HG03439 (cell line): ENCODE data around the gene TRIB2.

Experiments used
- ATAC-seq: cut with Tn5 transposase; IDR thresholded peaks from one replicate; pipeline ENCODE4 v1.9.1; 2021; ENCODE audit warnings: mild to moderate bottlenecking, moderate library complexity; ENCODE audit not compliant: unreplicated experiment

TRIB2 gene

DNA sequence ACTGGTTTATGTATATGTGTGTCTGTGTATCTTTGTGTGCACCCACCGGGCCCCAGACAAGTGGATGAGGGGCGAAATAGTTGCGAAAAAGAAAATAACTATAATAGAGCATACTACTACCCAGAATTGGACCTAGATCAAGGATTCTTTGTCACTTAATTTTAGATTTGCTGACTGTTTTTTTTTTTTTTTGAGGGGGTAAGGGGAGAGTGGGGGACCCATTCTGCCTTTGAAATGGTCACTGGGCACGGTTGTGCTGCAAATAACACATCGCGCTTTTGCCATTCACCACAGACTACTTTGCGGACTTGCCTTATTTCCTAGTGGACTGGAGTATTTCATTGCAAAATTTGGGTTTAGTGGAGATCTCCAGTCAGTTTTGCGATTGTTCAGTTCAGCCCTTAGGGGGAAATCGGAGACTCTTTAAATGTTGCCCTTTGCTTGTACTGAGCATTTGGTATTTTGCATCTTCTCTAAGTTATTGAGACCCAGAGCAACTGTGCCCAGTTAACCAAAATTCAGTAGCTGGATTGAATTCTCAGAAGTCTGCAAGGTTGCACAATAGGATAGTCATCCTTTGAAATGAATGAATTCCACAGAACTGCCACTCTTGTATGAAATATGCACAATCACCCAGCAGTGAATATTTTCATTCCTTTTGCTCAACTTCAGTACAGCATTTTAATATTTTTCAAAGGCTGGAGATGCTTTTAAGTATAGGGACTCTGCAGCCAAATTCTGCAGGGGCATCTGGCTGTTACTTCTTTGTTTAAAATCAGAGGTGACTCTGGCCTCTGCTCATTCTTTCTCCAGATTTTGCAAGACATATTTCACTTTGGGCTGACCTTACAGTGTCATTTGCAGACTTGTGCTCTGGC lies 2.9 kb downstream of the TRIB2 start:
- no peak for ATAC-seq

- no peak for ATAC-seq
These were observed 3.5 kb downstream of the TRIB2 start for GRCh38 chr2:12720278-12720620.

DNA sequence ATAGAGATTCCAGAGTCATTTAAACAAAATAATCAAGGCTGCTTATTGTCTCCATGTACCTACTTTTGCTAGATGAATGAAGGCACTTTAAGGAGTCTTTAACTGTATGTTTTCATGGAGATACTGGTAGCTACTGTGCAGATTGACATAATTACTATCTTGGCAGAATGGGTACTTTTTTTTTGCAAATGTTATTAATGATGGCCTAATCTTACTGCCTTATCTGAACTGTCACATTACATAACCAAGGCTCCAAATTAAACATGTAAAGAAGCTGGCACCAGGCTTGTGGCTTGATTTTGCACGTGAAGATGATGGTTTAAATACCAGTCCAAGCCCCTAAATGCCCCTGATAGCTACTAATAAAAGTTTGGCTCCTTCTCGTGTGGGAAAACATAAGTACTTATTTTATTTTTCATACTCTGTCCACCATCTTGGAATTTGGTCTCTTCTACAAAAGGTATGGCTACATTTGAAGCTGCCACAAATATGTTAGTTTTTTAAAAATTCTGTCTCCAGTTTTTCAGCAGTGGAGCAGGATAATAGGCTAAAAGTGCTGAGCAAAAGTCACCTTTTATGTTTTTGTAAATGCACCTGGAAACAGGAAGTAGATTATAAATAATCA lies 4.1 kb downstream of the TRIB2 start:
- ATAC-seq, result no peak

- ATAC-seq, result no peak
These were observed 5.1 kb downstream of the TRIB2 start for GRCh38 chr2:12721566-12722446.

- ATAC-seq, result no peak
These were observed 5.9 kb downstream of the TRIB2 start for GRCh38 chr2:12722447-12723316.

DNA sequence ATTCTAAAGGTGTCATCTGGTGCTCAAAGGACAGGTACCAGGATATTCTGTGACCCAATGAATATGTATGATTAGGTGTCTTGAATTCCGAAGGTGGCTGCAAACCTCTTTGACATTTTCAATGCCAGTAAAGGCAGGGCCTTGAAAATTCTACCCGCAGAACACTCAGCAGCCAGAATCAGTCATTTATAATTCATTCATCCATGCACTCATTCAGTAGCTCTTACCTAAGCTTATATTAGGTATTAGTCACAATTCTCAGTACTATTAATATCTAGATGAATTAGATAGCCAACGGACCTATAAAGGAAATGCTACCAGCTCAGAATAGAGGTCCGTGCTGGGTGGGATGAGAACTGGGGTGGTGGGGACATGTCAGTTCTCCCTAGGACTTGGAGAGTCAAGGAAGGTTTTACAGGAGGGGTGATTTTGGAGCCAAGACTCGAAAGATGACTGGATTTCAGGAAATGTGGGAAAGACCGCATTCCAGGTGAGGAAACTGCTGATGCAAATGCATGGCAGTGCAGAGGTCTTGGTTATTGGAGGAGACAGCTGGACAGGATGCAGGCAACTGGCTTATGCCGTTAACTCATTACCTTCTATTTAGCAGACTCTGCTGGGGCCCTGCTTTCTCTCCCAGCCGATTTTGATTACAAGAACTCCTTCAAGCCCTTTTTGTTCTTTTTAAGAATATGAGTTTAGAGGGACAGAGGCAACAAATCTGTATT lies 7.2 kb downstream of the TRIB2 start:
- ATAC-seq, result no peak

- ATAC-seq, result no peak
These were observed 8.8 kb downstream of the TRIB2 start for GRCh38 chr2:12725233-12726187.

GRCh38 chr2:12726271-12726670 lies 9.5 kb downstream of the TRIB2 start:
- ATAC-seq, result no peak

- ATAC-seq, result no peak
These were observed 10.3 kb downstream of the TRIB2 start for GRCh38 chr2:12727065-12727464.

- no peak for ATAC-seq
These were observed 10.9 kb downstream of the TRIB2 start for GRCh38 chr2:12727641-12728040.

- peak; percentile 91 for ATAC-seq
These were observed 11.6 kb downstream of the TRIB2 start for GRCh38 chr2:12728221-12728777.

GRCh38 chr2:12730265-12730664 lies 13.5 kb downstream of the TRIB2 start:
- ATAC-seq, result no peak

- ATAC-seq, result no peak
These were observed 15.1 kb downstream of the TRIB2 start for GRCh38 chr2:12731701-12732280.

DNA sequence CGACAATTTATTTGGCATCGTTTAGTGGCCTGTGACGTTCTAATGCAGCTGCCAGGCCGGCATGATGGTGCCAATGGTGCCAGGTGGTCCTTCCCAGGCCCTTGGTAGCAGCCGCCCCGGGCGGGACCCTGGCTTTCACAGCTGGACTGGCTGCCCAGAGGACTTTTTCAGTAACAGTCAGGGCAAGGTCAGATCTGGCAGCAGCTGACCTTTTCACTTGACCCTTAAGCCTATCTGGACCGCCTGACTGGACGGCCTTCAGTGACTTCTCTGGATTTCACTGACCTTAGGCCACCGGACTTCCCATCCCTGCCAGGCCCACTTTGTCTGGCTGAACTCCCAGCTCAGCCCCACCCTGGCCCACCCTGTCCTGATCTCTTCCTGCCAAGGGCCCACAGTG lies 15.9 kb downstream of the TRIB2 start:
- ATAC-seq, result no peak

GRCh38 chr2:12733846-12734245 lies 17.1 kb downstream of the TRIB2 start:
- no peak for ATAC-seq

DNA sequence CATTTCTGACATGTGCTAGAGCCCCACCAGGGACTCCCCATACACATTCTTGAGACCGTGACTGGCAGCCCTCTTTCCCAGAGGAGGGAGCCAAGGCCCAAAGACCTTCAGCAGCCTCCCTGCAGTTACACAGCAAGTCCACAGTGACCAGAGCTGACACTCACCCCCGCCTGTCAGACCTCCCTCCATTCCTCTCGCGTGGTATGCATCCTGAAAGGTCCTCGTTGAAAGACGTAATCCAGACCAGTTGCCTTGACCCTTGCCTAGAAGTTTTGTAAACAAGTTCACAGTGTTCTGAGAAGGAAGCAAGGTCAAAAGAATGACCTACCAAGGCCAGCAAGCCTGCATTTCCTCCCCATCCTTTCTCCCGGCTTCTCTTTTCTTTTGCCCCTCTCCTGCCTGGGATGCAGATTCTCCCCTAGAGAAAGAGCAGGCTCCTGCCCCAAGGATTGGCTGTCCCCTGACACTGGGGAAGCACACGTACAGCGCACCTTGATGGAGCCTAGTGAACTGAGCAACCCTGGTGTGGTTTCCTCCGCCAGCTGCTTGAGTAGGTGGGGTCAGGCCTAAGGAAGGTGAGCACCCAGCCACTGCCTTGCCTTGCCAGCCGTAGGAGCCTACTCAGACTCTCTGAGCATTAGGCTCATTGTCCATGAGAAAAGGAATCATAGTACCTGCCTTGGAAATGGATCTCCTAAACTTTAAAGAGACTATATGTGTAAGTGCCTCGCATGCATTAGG lies 18.3 kb downstream of the TRIB2 start:
- ATAC-seq, result no peak

DNA sequence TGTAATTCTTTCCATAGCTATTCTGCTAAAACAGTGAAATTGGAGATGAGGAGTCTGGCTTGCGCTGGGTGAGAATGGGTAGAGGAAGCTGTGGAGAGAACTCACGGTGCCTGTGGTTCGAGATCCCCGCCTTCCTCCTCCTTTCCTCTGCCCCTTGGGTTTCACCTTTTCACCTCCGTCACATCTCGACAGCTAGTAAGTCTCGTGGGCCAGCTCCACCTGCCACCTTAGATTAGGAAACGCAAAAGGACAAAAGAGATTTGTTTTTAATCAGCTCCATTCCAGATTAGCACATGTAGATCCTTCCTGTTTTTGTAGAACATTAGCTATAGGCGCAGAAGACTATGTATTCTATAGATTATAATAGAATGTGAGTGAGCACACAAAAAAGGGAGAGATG lies 20.6 kb downstream of the TRIB2 start:
- ATAC-seq, result no peak
